22Rv1 (cell line): ENCODE results near the gene FBXO31.

Experiments used
- ZFX ChIP-seq: fragments of 450-650 bp; IDR thresholded peaks from 2 replicates; pipeline ENCODE4 v1.6.1; 2017; ENCODE audit warnings: antibody characterized with exemption, borderline replicate concordance
- TF ChIP-seq, protein P1 (sequence below): fragments of 450-650 bp; IDR thresholded peaks from 2 replicates; pipeline ENCODE4 v1.5.1; 2017; ENCODE audit warnings: mild to moderate bottlenecking

DNA sequence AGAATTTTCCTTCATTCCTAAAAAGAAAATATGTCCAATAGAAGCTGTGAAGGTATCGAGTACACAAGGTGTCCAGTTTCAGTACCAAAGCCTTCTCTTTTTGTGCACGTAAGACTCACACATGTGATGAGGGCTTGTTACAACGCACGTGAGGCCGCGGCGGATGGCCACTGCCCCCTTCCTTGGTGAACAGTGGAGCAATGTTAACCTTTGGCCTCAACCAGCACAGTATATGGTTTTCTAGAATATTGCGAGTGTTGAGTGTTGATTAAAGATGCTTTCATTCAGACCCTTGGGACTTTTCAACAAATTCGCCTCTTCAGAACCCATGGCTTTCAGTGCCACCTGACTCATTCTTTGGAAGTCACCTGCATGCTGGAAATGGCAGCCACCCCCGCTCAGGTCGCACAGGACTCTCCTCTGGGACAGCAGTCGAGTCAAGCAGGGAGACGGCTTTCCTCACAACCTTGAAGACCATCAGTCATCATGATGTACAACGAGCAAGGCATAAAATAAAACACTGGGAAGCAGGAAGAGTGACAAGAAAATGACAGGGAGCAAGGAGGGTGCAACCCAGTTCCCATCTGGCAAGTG lies 23.0 kb upstream of the FBXO31 start:
- TF ChIP-seq, protein P1, sequence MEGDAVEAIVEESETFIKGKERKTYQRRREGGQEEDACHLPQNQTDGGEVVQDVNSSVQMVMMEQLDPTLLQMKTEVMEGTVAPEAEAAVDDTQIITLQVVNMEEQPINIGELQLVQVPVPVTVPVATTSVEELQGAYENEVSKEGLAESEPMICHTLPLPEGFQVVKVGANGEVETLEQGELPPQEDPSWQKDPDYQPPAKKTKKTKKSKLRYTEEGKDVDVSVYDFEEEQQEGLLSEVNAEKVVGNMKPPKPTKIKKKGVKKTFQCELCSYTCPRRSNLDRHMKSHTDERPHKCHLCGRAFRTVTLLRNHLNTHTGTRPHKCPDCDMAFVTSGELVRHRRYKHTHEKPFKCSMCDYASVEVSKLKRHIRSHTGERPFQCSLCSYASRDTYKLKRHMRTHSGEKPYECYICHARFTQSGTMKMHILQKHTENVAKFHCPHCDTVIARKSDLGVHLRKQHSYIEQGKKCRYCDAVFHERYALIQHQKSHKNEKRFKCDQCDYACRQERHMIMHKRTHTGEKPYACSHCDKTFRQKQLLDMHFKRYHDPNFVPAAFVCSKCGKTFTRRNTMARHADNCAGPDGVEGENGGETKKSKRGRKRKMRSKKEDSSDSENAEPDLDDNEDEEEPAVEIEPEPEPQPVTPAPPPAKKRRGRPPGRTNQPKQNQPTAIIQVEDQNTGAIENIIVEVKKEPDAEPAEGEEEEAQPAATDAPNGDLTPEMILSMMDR, result no peak
- no peak for TF ChIP-seq ZFX
